ENCODE data around the gene EFCAB13. TPM values are rescaled to one million over a fixed set of nuclear protein-coding genes. Genes with fewer than 3 reads are reported as not detected.
"Not testable (repeated sequence)": the region's sequence is repeated elsewhere in the genome, so short reads cannot be mapped to it uniquely, and the experiment has no call there.

The EFCAB13 gene
- total RNA-seq, 4 donors from 2014 or later, result 6.0 to 12.7 (median 8.1) TPM

DNA sequence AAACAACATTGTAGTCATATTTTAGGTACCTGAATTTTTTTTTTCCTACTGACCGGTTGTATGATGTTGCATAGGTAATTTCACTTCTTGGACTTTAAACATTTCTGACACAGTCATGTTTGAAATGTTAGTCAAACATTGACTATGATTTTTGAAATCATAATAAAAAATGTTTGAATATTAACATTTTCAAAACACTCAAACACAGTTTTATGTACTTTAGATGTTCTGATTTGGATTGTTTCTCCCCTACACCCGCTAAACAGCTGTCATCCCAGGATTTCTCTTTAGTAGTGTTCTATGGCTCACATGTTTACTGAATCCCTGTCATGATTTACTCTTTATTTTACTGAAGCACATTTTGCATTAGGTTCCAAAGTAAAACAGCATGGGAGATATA lies 104.2 kb downstream of the EFCAB13 start:
- no peaks in the 10 kb centered on the region for H3K9me3 ChIP-seq
- H3K27me3 ChIP-seq, result peaks cover 13% of the 10 kb centered on the region
- intact Hi-C loops (cut with DNase I; ENCODE audit: low total_unique reads) (no loop called here), in situ Hi-C loops (cut with MboI; ENCODE audit: low pct_ligation_motif_present in 1 of 4, low pct_unique_long_range_greater_than_20kb in 1 of 4, low sequenced_read_pairs in 3 of 4) (no loop called here)
- no peaks in the 10 kb centered on the region for H3K36me3 ChIP-seq
- H3K4me1 ChIP-seq, result peaks cover 0 to 31% (median 13%) of the 10 kb centered on the region in 4 donors
- DNase-seq, result no peak
- peak overlapping the region in 2 of 4 donors; percentile 2 to 26 for H3K27ac ChIP-seq
- WGBS, 2 donors (ENCODE audit: low coverage in 1 of 2), result 33 to 55% methylated on average over 2 of the region's 2 CpGs
- no peak overlapping the region for H3K4me3 ChIP-seq
- TF ChIP-seq EP300 (IDR thresholded peaks at IDR 0.05; ENCODE audit: low read depth) (no peak), POLR2AphosphoS5 (IDR thresholded peaks at IDR 0.05) (no peak)

- in situ Hi-C loops (cut with MboI; ENCODE audit: low pct_ligation_motif_present in 1 of 4, low pct_unique_long_range_greater_than_20kb in 1 of 4, low sequenced_read_pairs in 3 of 4), result not testable (repeated sequence)
These were observed 108.5 kb downstream of the EFCAB13 start for GRCh38 chr17:47432240-47432639.

GRCh38 chr17:47465165-47465564 lies 141.4 kb downstream of the EFCAB13 start:
- Histone ChIP-seq H3K4me3 (no peak overlapping the region), H3K27ac (no peak overlapping the region), H3K27me3 (no peaks in the 10 kb centered on the region), H3K9me3 (no peaks in the 10 kb centered on the region), H3K36me3 (no peaks in the 10 kb centered on the region), H3K4me1 (no peaks in the 10 kb centered on the region)
- no peak for TF ChIP-seq POLR2AphosphoS5 (IDR thresholded peaks at IDR 0.05)
- TF ChIP-seq, protein P1, sequence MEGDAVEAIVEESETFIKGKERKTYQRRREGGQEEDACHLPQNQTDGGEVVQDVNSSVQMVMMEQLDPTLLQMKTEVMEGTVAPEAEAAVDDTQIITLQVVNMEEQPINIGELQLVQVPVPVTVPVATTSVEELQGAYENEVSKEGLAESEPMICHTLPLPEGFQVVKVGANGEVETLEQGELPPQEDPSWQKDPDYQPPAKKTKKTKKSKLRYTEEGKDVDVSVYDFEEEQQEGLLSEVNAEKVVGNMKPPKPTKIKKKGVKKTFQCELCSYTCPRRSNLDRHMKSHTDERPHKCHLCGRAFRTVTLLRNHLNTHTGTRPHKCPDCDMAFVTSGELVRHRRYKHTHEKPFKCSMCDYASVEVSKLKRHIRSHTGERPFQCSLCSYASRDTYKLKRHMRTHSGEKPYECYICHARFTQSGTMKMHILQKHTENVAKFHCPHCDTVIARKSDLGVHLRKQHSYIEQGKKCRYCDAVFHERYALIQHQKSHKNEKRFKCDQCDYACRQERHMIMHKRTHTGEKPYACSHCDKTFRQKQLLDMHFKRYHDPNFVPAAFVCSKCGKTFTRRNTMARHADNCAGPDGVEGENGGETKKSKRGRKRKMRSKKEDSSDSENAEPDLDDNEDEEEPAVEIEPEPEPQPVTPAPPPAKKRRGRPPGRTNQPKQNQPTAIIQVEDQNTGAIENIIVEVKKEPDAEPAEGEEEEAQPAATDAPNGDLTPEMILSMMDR (IDR thresholded peaks at IDR 0.05), result no peak
- intact Hi-C loops (cut with DNase I; ENCODE audit: low total_unique reads), result no loop called here
- WGBS, 2 donors (ENCODE audit: low coverage in 1 of 2), result 94% methylated on average over 3 of the region's 3 CpGs
- no peak for DNase-seq
- in situ Hi-C loops (cut with MboI; ENCODE audit: low pct_ligation_motif_present in 1 of 4, low pct_unique_long_range_greater_than_20kb in 1 of 4, low sequenced_read_pairs in 3 of 4), result no loop called here

More at GRCh38 chr17:47432240-47432639, 108.5 kb downstream of the EFCAB13 start:
- H3K27ac ChIP-seq; H3K9me3 ChIP-seq; H3K27me3 ChIP-seq; H3K4me3 ChIP-seq; intact Hi-C loops (cut with DNase I; ENCODE audit: low total_unique reads); DNase-seq; H3K36me3 ChIP-seq: not testable (repeated sequence)
- WGBS, 2 donors (ENCODE audit: low coverage in 1 of 2), result 99 to 100% methylated on average over 3 to 9 of the region's 9 CpGs
- peaks cover 0 to 15% (median 4%) of the 10 kb centered on the region in 4 donors for H3K4me1 ChIP-seq

DNA sequence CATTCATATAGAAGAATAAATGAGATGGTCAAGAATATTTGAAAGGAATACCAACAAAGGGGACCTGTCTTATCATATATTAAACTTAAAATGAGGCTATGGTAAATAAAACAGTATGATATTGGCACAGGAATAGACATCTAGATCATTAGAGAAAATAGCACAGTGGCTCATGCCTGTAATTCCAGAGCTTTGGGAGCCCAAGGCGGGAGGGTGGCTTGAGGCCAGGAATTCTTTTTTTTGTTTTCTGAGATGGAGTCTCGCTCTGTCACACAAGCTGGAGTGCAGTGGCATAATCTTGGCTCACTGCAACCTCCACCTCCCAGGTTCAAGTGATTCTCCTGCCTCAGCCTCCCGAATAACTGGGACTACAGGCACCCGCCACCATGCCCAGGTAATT lies 143.2 kb downstream of the EFCAB13 start:
- intact Hi-C loops (cut with DNase I; ENCODE audit: low total_unique reads); H3K36me3 ChIP-seq; in situ Hi-C loops (cut with MboI; ENCODE audit: low pct_ligation_motif_present in 1 of 4, low pct_unique_long_range_greater_than_20kb in 1 of 4, low sequenced_read_pairs in 3 of 4); H3K4me3 ChIP-seq; H3K27ac ChIP-seq; H3K9me3 ChIP-seq; H3K4me1 ChIP-seq; H3K27me3 ChIP-seq; DNase-seq: not testable (repeated sequence)
- WGBS, 2 donors (ENCODE audit: low coverage in 1 of 2), result 94 to 96% methylated on average over 3 to 4 of the region's 4 CpGs

- intact Hi-C loops (cut with DNase I; ENCODE audit: low total_unique reads) (no loop called here), in situ Hi-C loops (cut with MboI; ENCODE audit: low pct_ligation_motif_present in 1 of 4, low pct_unique_long_range_greater_than_20kb in 1 of 4, low sequenced_read_pairs in 3 of 4) (no loop called here)
- DNase-seq, result no peak
- no peak overlapping the region for H3K27ac ChIP-seq
- 89 to 95% methylated on average over 5 of the region's 5 CpGs for WGBS, 2 donors (ENCODE audit: low coverage in 1 of 2)
- no peaks in the 10 kb centered on the region for H3K4me1 ChIP-seq
- no peak overlapping the region for H3K4me3 ChIP-seq
- no peak for TF ChIP-seq POLR2AphosphoS5 (IDR thresholded peaks at IDR 0.05)
- no peaks in the 10 kb centered on the region for H3K9me3 ChIP-seq
- no peaks in the 10 kb centered on the region for H3K27me3 ChIP-seq
- no peaks in the 10 kb centered on the region for H3K36me3 ChIP-seq
These were observed 147.1 kb downstream of the EFCAB13 start for GRCh38 chr17:47470836-47471235.

DNA sequence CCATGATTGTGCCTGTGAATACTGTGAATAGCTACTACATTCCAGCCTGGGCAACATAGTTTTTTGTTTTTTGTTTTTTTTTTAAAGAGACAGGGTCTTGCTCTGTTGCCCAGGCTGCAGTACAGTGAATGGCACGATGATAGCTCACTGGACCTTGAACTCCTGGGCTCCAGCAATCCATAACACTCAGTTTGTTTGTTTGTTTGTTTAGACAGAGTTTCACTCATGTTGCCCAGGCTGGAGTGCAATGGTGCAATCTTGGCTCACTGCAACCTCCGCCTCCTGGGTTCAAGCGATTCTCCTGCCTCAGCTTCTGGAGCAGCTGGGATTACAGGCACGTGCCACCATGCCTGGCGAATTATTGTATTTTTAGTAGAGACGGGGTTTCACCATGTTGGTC lies 148.3 kb downstream of the EFCAB13 start:
- H3K27ac ChIP-seq; H3K4me3 ChIP-seq; DNase-seq; H3K27me3 ChIP-seq; H3K9me3 ChIP-seq; H3K36me3 ChIP-seq; intact Hi-C loops (cut with DNase I; ENCODE audit: low total_unique reads); H3K4me1 ChIP-seq; in situ Hi-C loops (cut with MboI; ENCODE audit: low pct_ligation_motif_present in 1 of 4, low pct_unique_long_range_greater_than_20kb in 1 of 4, low sequenced_read_pairs in 3 of 4): not testable (repeated sequence)
- WGBS, 2 donors (ENCODE audit: low coverage in 1 of 2), result 80 to 94% methylated on average over 1 to 6 of the region's 6 CpGs

Other genes starting within 250 kb of the EFCAB13 start
- 10 to 100 TPM; 37.5 to 63.9 (median 40.6) TPM for gene CDC27, start 134.7 kb upstream of the EFCAB13 start, total RNA-seq
- gene MYL4, start 114.6 kb upstream of the EFCAB13 start, total RNA-seq, result not detected
- 10 to 100 TPM in 1 of 4 donors, 1 to 10 TPM in 3; 7.9 to 26.3 (median 8.6) TPM for gene ITGB3, start 70.1 kb upstream of the EFCAB13 start, total RNA-seq
- gene NPEPPS, start 207.2 kb downstream of the EFCAB13 start, total RNA-seq, result 100 to 1,000 TPM; 119 to 237 (median 170) TPM

All from transverse colon (tissue), 4 donors.